Upper lobe of right lung (tissue), 1 donor: ENCODE results near the gene IHH. TPM values are rescaled to one million over a fixed set of nuclear protein-coding genes. Genes with fewer than 3 reads are reported as not detected.

ENCODE experiments used
- ATAC-seq: fragments of 200-7000 bp; cut with Tn5 transposase; one replicate; pipeline ENCODE4 v1.9.1; 2020; ENCODE audit warnings: mild to moderate bottlenecking, moderate library complexity
- DNase-seq: peaks from one replicate; pipeline ENCODE4 v3.0.0-alpha.2; 2020
- H3K27ac ChIP-seq: fragments of 200-600 bp; one replicate; pipeline ENCODE4 v1.8.0; 2022
- H3K27me3 ChIP-seq: fragments of 200-600 bp; one replicate; pipeline ENCODE4 v1.8.0; 2022; ENCODE audit warnings: mild to moderate bottlenecking
- H3K36me3 ChIP-seq: fragments of 200-600 bp; one replicate; pipeline ENCODE4 v1.8.0; 2022
- H3K4me1 ChIP-seq: fragments of 200-600 bp; one replicate; pipeline ENCODE4 v1.8.0; 2022
- H3K4me3 ChIP-seq: fragments of 200-600 bp; one replicate; pipeline ENCODE4 v1.8.0; 2022; ENCODE audit warnings: mild to moderate bottlenecking
- H3K9me3 ChIP-seq: fragments of 200-600 bp; one replicate; pipeline ENCODE4 v1.8.0; 2022
- intact Hi-C: fragments of 100-400 bp; cut with DNase I; formaldehyde crosslinking; loops from one replicate; pipeline ENCODE4 v1.11.0; 2022
- total RNA-seq: library from RNA; stranded (reverse); fragmentation: NEBNext Ultra II Directional; extraction: Animal tissue kit (Norgen Biotek cat#: 25700); gene quantifications from one replicate; pipeline ENCODE4 v1.2.1, GENCODE V29; 2021
- TF ChIP-seq, protein P1 (sequence below): fragments of 200-600 bp; IDR thresholded peaks from one replicate; pipeline ENCODE4 v1.8.0; 2022; ENCODE audit warnings: antibody characterized with exemption
- donor health status: DM: no; HTN: yes; CAD: no; lungs with severe emphysema.

The IHH gene
- total RNA-seq, 1 donor from 2014 or later, result 0.69 TPM

DNA sequence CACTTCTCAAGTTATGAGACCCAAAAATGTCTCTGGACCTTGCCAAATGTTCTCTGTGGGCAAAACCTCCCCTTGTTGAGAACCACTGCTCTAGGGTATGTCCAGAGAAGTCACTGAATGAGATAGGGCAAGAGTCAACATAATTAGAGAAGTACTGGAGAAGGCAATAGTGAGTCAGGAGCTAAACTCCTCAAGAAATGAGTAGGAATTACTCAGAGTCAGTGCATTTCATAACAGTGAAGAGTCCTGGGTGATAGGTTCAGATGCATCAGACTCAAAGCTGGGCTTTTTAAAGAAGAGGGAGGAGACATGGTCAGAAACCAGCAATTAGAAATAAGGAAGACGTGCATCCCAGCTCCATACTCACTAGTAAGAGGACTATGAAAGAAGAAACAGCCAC, 38.6 kb upstream of the IHH start:
- ATAC-seq (peak; percentile 82), DNase-seq (no peak)
- H3K4me3 ChIP-seq, result no peak overlapping the region
- no peaks in the 10 kb centered on the region for H3K9me3 ChIP-seq
- TF ChIP-seq, protein P1, sequence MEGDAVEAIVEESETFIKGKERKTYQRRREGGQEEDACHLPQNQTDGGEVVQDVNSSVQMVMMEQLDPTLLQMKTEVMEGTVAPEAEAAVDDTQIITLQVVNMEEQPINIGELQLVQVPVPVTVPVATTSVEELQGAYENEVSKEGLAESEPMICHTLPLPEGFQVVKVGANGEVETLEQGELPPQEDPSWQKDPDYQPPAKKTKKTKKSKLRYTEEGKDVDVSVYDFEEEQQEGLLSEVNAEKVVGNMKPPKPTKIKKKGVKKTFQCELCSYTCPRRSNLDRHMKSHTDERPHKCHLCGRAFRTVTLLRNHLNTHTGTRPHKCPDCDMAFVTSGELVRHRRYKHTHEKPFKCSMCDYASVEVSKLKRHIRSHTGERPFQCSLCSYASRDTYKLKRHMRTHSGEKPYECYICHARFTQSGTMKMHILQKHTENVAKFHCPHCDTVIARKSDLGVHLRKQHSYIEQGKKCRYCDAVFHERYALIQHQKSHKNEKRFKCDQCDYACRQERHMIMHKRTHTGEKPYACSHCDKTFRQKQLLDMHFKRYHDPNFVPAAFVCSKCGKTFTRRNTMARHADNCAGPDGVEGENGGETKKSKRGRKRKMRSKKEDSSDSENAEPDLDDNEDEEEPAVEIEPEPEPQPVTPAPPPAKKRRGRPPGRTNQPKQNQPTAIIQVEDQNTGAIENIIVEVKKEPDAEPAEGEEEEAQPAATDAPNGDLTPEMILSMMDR, result no peak
- H3K36me3 ChIP-seq, result no peaks in the 10 kb centered on the region
- intact Hi-C loops, result no loop called here
- H3K27ac ChIP-seq, result no peak overlapping the region
- H3K27me3 ChIP-seq, result no peaks in the 10 kb centered on the region
- no peaks in the 10 kb centered on the region for H3K4me1 ChIP-seq

DNA sequence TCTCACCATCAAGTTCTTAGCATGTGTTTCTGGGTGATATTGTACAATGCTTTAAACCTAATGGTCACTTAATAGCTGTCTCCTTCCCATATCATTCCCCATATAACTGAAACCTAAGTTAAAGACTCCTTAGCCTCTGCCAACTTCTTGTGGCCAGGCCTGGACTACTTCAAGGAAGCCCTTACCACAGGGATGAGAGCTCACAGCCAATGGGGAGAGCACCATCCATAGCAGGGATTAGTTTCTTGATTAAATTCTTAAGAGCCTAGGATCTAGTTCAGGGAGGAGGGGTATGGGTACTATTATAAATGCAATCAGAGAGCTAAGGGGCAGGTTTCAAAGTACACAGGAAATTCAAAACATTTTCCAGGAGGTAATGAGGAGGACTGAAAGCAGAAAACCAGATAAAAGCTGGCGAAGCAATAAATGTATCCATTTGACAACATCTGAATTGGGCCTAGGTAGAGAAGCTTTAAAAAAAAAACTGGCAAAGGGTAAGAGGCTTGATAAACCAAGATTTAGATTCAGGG, 34.8 kb upstream of the IHH start:
- ATAC-seq (no peak), DNase-seq (no peak)
- H3K4me1 ChIP-seq, result no peaks in the 10 kb centered on the region
- intact Hi-C loops, result no loop called here
- no peaks in the 10 kb centered on the region for H3K9me3 ChIP-seq
- no peaks in the 10 kb centered on the region for H3K27me3 ChIP-seq
- no peak overlapping the region for H3K4me3 ChIP-seq
- TF ChIP-seq, protein P1, result no peak
- H3K27ac ChIP-seq, result no peak overlapping the region
- no peaks in the 10 kb centered on the region for H3K36me3 ChIP-seq

DNA sequence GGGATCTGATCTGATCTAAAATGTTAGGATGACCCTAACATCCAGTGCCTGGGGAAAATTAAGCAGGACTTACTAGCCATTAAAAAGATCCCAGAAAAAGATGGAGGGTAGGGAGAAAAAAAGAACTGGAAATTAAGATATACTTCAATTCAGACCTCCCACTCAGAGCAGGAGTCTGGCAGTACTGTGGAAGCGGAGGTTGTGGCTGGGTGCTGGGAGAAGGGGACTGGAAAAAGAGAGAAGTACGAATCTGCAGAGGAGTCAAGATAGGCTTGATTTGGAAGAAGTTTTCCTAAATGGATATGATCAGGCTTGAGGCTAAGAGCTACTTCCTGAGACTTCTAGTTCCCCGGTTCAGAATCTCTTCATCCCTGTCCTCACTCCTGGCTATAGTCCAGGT, 33.5 kb upstream of the IHH start:
- TF ChIP-seq, protein P1, result no peak
- DNase-seq (no peak), ATAC-seq (no peak)
- Histone ChIP-seq H3K27ac (no peak overlapping the region), H3K36me3 (no peaks in the 10 kb centered on the region), H3K4me3 (no peak overlapping the region), H3K9me3 (no peaks in the 10 kb centered on the region), H3K27me3 (no peaks in the 10 kb centered on the region), H3K4me1 (no peaks in the 10 kb centered on the region)
- intact Hi-C loops, result no loop called here

- TF ChIP-seq, protein P1, result no peak
- H3K36me3 ChIP-seq, result no peaks in the 10 kb centered on the region
These were observed 29.9 kb upstream of the IHH start for GRCh38 chr2:219090436-219091299.

DNA sequence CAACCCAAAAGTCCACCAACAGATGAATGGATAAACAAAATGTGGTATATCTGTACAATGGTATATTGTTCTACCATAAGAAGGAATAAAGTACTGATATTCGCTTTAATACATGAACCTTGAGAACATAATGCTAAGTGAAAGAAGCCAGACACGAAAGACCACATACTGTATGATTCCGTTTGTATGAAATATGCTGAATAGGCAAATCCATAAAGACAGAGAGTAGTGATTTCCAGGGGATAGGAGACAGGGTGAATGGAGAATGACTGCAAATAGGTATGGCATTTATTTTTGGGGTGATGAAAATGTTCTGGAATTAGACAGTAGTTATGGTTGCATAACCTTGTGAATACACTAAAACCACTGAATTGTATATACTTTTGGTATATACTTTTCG, 28.6 kb upstream of the IHH start:
- H3K4me3 ChIP-seq, result no peak overlapping the region
- intact Hi-C loops, result no loop called here
- no peaks in the 10 kb centered on the region for H3K27me3 ChIP-seq
- DNase-seq (no peak), ATAC-seq (no peak)
- no peak overlapping the region for H3K27ac ChIP-seq
- TF ChIP-seq, protein P1, result no peak
- no peaks in the 10 kb centered on the region for H3K9me3 ChIP-seq
- H3K36me3 ChIP-seq, result no peaks in the 10 kb centered on the region
- peaks cover 4% of the 10 kb centered on the region for H3K4me1 ChIP-seq

More at GRCh38 chr2:219090436-219091299, 29.9 kb upstream of the IHH start:
- Histone ChIP-seq H3K27ac (no peak overlapping the region), H3K4me1 (no peaks in the 10 kb centered on the region), H3K27me3 (no peaks in the 10 kb centered on the region), H3K9me3 (no peaks in the 10 kb centered on the region), H3K4me3 (no peak overlapping the region)
- intact Hi-C loops, result no loop called here
- ATAC-seq (no peak), DNase-seq (no peak)
